K562 (cell line): ENCODE measurements around the gene HEXIM2. TPM values are rescaled to one million over a fixed set of nuclear protein-coding genes. Genes with fewer than 3 reads are reported as not detected.

Source experiments
- ARID2 ChIP-seq: fragments of 450-650 bp; IDR thresholded peaks from 2 replicates; pipeline ENCODE4 v1.6.1; 2017; ENCODE audit warnings: antibody characterized with exemption, mild to moderate bottlenecking
- ARNT ChIP-seq, 2 experiments: fragments of 450-650 bp; IDR thresholded peaks; 2 replicates each; pipeline ENCODE4 v1.6.1; 2016; ENCODE audit warnings: mild to moderate bottlenecking in 1 of 2
- ETV6 ChIP-seq, 3 experiments: fragments of 150-350 bp in 1 of 3; sonication (generic) in 1 of 3; formaldehyde crosslinking in 1 of 3; IDR thresholded peaks; 2 replicates each; pipeline versions ENCODE4 v1.6.1 to v1.8.0; 2014 to 2022; ENCODE audit warnings: borderline replicate concordance in 2 of 3, low read depth in 2 of 3, antibody characterized with exemption in 1 of 3, low read length in 1 of 3, mild to moderate bottlenecking in 1 of 3, missing genetic modification reagents in 1 of 3
- HDAC1 ChIP-seq, 2 experiments: fragments of 450-650 bp; IDR thresholded peaks; 2 replicates each; pipeline ENCODE4 v1.6.1; 2016 to 2017; ENCODE audit warnings: inconsistent platforms in 1 of 2, mild to moderate bottlenecking in 1 of 2, moderate library complexity in 1 of 2
- KDM5B ChIP-seq: fragments of 200-600 bp; sonication (generic); IDR thresholded peaks from 2 replicates; pipeline ENCODE4 v1.6.1; 2012; ENCODE audit warnings: low read depth, mild to moderate bottlenecking, moderate library complexity, low read length, control low read depth, inconsistent platforms; ENCODE audit not compliant: insufficient replicate concordance
- L3MBTL2 ChIP-seq: fragments of 450-650 bp; IDR thresholded peaks from 2 replicates; pipeline ENCODE4 v1.6.1; 2016; ENCODE audit warnings: mild to moderate bottlenecking, moderate library complexity
- MCM2 ChIP-seq: fragments of 450-650 bp; IDR thresholded peaks from 2 replicates; pipeline ENCODE4 v1.6.1; 2017; ENCODE audit warnings: low read depth, mild to moderate bottlenecking
- NELFE ChIP-seq: IDR thresholded peaks from 2 replicates; pipeline ENCODE4 v1.6.1; 2011; ENCODE audit warnings: mild to moderate bottlenecking; ENCODE audit not compliant: insufficient read depth, insufficient read length
- PCBP1 ChIP-seq: fragments of 200-400 bp; formaldehyde crosslinking; IDR thresholded peaks from 2 replicates; pipeline ENCODE4 v1.6.1; 2018; ENCODE audit warnings: mild to moderate bottlenecking, low read depth, low read length; ENCODE audit not compliant: poor library complexity, severe bottlenecking
- PRPF4 ChIP-seq: fragments of 200-400 bp; formaldehyde crosslinking; IDR thresholded peaks from one replicate; pipeline ENCODE4 v1.6.1; 2017; ENCODE audit warnings: low read length, low read depth, mild to moderate bottlenecking; ENCODE audit not compliant: insufficient read depth, poor library complexity, severe bottlenecking
- REST ChIP-seq, 2 experiments: fragments of 450-650 bp; formaldehyde crosslinking in 1 of 2; IDR thresholded peaks; 2 replicates each; pipeline versions ENCODE4 v1.4.0 to v1.6.1; 2014 to 2020; ENCODE audit warnings: mild to moderate bottlenecking in 2 of 2, borderline replicate concordance in 1 of 2, low read depth in 1 of 2
- SMAD1 ChIP-seq: fragments of 150-350 bp; IDR thresholded peaks from 2 replicates; pipeline ENCODE4 v1.6.1; 2014; ENCODE audit warnings: low read length, low read depth; ENCODE audit not compliant: partially characterized antibody
- SMAD2 ChIP-seq: fragments of 150-350 bp; IDR thresholded peaks from 2 replicates; pipeline ENCODE4 v1.6.1; 2014; ENCODE audit warnings: low read depth, mild to moderate bottlenecking, low read length
- SMARCE1 ChIP-seq: fragments of 450-650 bp; IDR thresholded peaks from 2 replicates; pipeline ENCODE4 v1.7.1; 2016; ENCODE audit warnings: mild to moderate bottlenecking
- SNRNP70 ChIP-seq: fragments of 200-400 bp; formaldehyde crosslinking; optimal IDR thresholded peaks from 2 replicates; pipeline ENCODE3; 2017; ENCODE audit warnings: low read depth, low read length
- TARDBP ChIP-seq: fragments of 450-650 bp; IDR thresholded peaks from 2 replicates; pipeline ENCODE4 v1.6.1; 2016
- ZNF785 ChIP-seq: fragments of 250-450 bp; sonication (Bioruptor Pico); IDR thresholded peaks from 2 replicates; pipeline ENCODE4 v1.4.0; 2020; ENCODE audit warnings: mild to moderate bottlenecking
- ZNF79 ChIP-seq: fragments of 250-450 bp; sonication (Bioruptor Pico); IDR thresholded peaks from 2 replicates; pipeline ENCODE4 v1.4.0; 2020; ENCODE audit warnings: low read depth, mild to moderate bottlenecking, moderate library complexity
- polyA plus RNA-seq, 8 experiments: library from polyadenylated mRNA; depleted of rRNA in 4 of 8; stranded (reverse) in 5 of 8; unstranded in 3 of 8; fragments of >200 nt; fragmentation: Nextera tagmentation in 2 of 8; fragmentation: Illumina TruSeq in 1 of 8; extraction: Ambion mirVana in 2 of 8; extraction: Trizol in 1 of 8; gene quantifications; 2 replicates each; pipeline versions ENCODE4 v1.2.1 to v1.2.3, GENCODE V29; 2011 to 2014; ENCODE audit warnings: inconsistent platforms in 1 of 8, missing spikeins in 1 of 8
- total RNA-seq, 7 experiments: library from RNA; depleted of rRNA in 6 of 7; stranded (reverse); fragments of >200 nt in 6 of 7; fragmentation: Illumina TruSeq in 2 of 7; extraction: Trizol in 2 of 7; gene quantifications; 2 replicates each; pipeline versions ENCODE4 v1.2.1 to v1.2.3, GENCODE V29; 2011 to 2021; ENCODE audit warnings: low replicate concordance in 1 of 7
- TF ChIP-seq, protein P1 (sequence below): fragments of 450-650 bp; formaldehyde crosslinking; IDR thresholded peaks from 2 replicates; pipeline ENCODE4 v1.4.0; 2022; ENCODE audit warnings: mild to moderate bottlenecking, moderate library complexity

The HEXIM2 gene
- total and polyA plus RNA-seq, 9 of the 15 experiments (the other 6 are each of a cell fraction or from before 2014, with no cell fraction given): 0.69 to 3.4 (median 1.1) TPM; not detected in 2

DNA sequence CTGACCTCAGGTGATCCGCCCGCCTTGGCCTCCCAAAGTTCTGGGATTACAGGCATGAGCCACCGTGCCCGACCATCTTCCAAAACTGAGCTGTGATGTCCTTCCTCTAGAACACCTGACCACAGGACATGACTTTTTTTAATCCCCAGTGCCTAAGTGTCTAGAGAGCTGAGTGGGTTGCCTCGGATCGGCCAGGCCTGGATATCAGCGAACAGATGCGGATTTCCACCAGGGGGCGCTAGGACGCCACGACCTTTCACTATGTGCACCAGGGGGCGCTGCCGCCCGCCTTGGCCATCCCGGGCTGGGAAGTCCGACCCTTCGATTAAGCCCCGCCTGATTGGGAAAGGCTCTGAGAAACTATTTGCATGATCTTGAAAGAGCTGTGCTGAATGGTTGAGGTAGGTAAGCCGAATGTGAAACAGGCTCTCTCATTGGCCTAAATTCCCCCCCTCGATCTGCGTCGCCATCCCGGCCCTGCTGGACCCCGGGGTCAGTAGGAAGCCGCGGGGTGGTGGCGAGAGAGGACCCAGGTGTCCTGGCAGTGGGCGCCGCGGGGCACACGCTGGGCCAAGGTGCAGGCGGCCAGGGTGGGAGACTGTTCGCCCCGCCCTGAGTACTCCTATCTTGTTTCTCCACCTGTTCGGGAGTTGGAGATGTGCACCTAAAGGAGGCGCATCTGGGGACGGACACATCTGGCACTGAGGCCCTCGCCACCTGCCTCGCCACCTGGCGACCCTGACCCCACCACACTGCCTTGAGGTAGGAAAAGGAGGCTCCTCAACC is 26.3 kb upstream of the HEXIM2 start, which contains the start of gene ACBD4 (continued):
- peak; percentile 98 for TF ChIP-seq REST (IDR thresholded peaks at IDR 0.05; ENCODE audit: borderline replicate concordance)
- no peak for TF ChIP-seq REST (CRISPR knock-in tag; IDR thresholded peaks at IDR 0.05; ENCODE audit: low read depth)
- peak; percentile 47 for TF ChIP-seq KDM5B
- no peak for TF ChIP-seq PRPF4
- TF ChIP-seq SNRNP70: no peak
- no peak for TF ChIP-seq SMAD1
- TF ChIP-seq ZNF79 (CRISPR knock-in tag): no peak
- TF ChIP-seq, protein P1, sequence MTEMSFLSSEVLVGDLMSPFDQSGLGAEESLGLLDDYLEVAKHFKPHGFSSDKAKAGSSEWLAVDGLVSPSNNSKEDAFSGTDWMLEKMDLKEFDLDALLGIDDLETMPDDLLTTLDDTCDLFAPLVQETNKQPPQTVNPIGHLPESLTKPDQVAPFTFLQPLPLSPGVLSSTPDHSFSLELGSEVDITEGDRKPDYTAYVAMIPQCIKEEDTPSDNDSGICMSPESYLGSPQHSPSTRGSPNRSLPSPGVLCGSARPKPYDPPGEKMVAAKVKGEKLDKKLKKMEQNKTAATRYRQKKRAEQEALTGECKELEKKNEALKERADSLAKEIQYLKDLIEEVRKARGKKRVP (CRISPR knock-in tag): no peak
- TF ChIP-seq L3MBTL2: peak; percentile 83
- no peak for TF ChIP-seq MCM2
- no peak for TF ChIP-seq NELFE
- TF ChIP-seq ARID2: peak; percentile 98; the same call in 1 of the 2 replicates
- peak; percentile 92 for TF ChIP-seq TARDBP
- no peak for TF ChIP-seq SMAD2
- no peak for TF ChIP-seq PCBP1
- TF ChIP-seq HDAC1 (IDR thresholded peaks at IDR 0.05): peak in 1 of 2 experiments; percentile 56; a peak in 2 of 4 replicates
- TF ChIP-seq ARNT (IDR thresholded peaks at IDR 0.05): peak; percentile 19 to 88; a peak in 2 of 4 replicates
- no peak for TF ChIP-seq ETV6 (IDR thresholded peaks at IDR 0.05; ENCODE audit: borderline replicate concordance in 1 of 2, low read depth in 2 of 2, low read length in 1 of 2)
- no peak for TF ChIP-seq ETV6 (CRISPR knock-in tag; IDR thresholded peaks at IDR 0.05; ENCODE audit: borderline replicate concordance)
- TF ChIP-seq ZNF785 (CRISPR knock-in tag): no peak
- peak; percentile 68; the same call in 1 of the 2 replicates for TF ChIP-seq SMARCE1
